H1 (cell line): ENCODE data around the gene ADGRB2. TPM values are rescaled to one million over a fixed set of nuclear protein-coding genes. Genes with fewer than 3 reads are reported as not detected.

Experiments used
- CTCF ChIA-PET: fragments of 300-600 bp; sonication (Branson Sonifier 250); formaldehyde crosslinking; loops from one replicate; lab custom pipeline; 2021; ENCODE audit not compliant: partially characterized antibody; lab: Charles Lee
- POLR2A ChIA-PET: fragments of 300-600 bp; sonication (Branson Sonifier 250); formaldehyde crosslinking; loops from one replicate; lab custom pipeline; 2021; ENCODE audit warnings: inconsistent platforms; ENCODE audit not compliant: partially characterized antibody; lab: Charles Lee
- DNase-seq, 2 experiments: peaks; one replicate each; pipeline versions ENCODE4 v3.0.0 to v3.0.0-alpha.2; 2010 to 2022; ENCODE audit warnings: low spot score in 2 of 2, low read depth in 1 of 2, mixed read lengths in 1 of 2
- FAIRE-seq: peaks from 2 replicates; lab custom pipeline; 2011; peaks lifted over from hg19 to GRCh38; lab: Jason Lieb, UNC
- H2AFZ ChIP-seq: 2 replicates; pipeline ENCODE4 v1.8.1; 2012; ENCODE audit warnings: low read length, inconsistent platforms
- H2AK5ac ChIP-seq: 2 replicates; pipeline ENCODE4 v1.6.1; 2013; ENCODE audit warnings: low read depth, low read length
- H2BK120ac ChIP-seq: replicated peaks from 2 replicates; pipeline ENCODE3; 2013; ENCODE audit warnings: low read depth, low read length, inconsistent platforms
- H2BK12ac ChIP-seq: 2 replicates; pipeline ENCODE4 v1.6.1; 2013; ENCODE audit warnings: low read depth, low read length
- H2BK15ac ChIP-seq: 2 replicates; pipeline ENCODE4 v1.6.1; 2013; ENCODE audit warnings: low read length
- H2BK20ac ChIP-seq: 2 replicates; pipeline ENCODE4 v1.6.1; 2013; ENCODE audit warnings: low read length
- H2BK5ac ChIP-seq: 2 replicates; pipeline ENCODE4 v1.6.1; 2013; ENCODE audit warnings: low read depth, low read length
- H3K14ac ChIP-seq: 2 replicates; pipeline ENCODE4 v1.6.1; 2013; ENCODE audit warnings: inconsistent platforms; ENCODE audit not compliant: insufficient read length
- H3K18ac ChIP-seq: 2 replicates; pipeline ENCODE4 v1.6.1; 2013; ENCODE audit warnings: low read length; ENCODE audit errors: extremely low read depth
- H3K23ac ChIP-seq: 2 replicates; pipeline ENCODE4 v1.6.1; 2013; ENCODE audit warnings: inconsistent platforms; ENCODE audit not compliant: insufficient read length
- H3K23me2 ChIP-seq: 2 replicates; pipeline ENCODE4 v1.6.1; 2013; ENCODE audit warnings: low read depth, low read length
- H3K27ac ChIP-seq: 2 replicates; pipeline ENCODE4 v1.6.1; 2011; ENCODE audit warnings: low read depth, low read length, inconsistent platforms
- H3K27me3 ChIP-seq, 4 experiments: replicated peaks in 1 of 4; 1 replicate in 1 of 4; 2 replicates in 3 of 4; pipeline versions ENCODE4 v1.6.1 to v1.8.1; 2011 to 2013; ENCODE audit warnings: low read length in 3 of 4, mild to moderate bottlenecking in 3 of 4, inconsistent platforms in 2 of 4, mixed read lengths in 2 of 4, moderate library complexity in 1 of 4; ENCODE audit not compliant: control insufficient read depth in 3 of 4, insufficient read depth in 3 of 4; ENCODE audit errors: extremely low read depth in 1 of 4
- H3K36me3 ChIP-seq, 4 experiments: 2 replicates each; pipeline versions ENCODE4 v1.6.1 to v1.8.1; 2011 to 2013; ENCODE audit warnings: mild to moderate bottlenecking in 4 of 4, low read length in 3 of 4, moderate library complexity in 2 of 4, control low read depth in 1 of 4, inconsistent platforms in 1 of 4; ENCODE audit not compliant: insufficient read depth in 4 of 4, control insufficient read depth in 2 of 4
- H3K4ac ChIP-seq: replicated peaks from 2 replicates; pipeline ENCODE3; 2013; ENCODE audit warnings: low read length, low read depth, mixed read lengths, inconsistent platforms; ENCODE audit not compliant: insufficient read length
- H3K4me1 ChIP-seq, 4 experiments: replicated peaks in 1 of 4; 1 replicate in 1 of 4; 2 replicates in 3 of 4; pipeline versions ENCODE4 v1.6.1 to v1.8.1; 2011 to 2013; ENCODE audit warnings: low read length in 3 of 4, inconsistent platforms in 2 of 4, mixed read lengths in 1 of 4; ENCODE audit not compliant: insufficient read depth in 4 of 4, control insufficient read depth in 3 of 4
- H3K4me2 ChIP-seq, 2 experiments: 2 replicates each; pipeline versions ENCODE4 v1.6.1 to v1.8.1; 2011 to 2013; ENCODE audit warnings: low read depth in 2 of 2, low read length in 2 of 2, control low read depth in 1 of 2, inconsistent platforms in 1 of 2, mild to moderate bottlenecking in 1 of 2; ENCODE audit not compliant: insufficient read depth in 1 of 2
- H3K4me3 ChIP-seq, 4 experiments: fragments of 200-600, 300-600 bp in 1 of 4; sonication (generic), shearing (Covaris generic), sonication (Bioruptor Twin) in 1 of 4; 2 replicates each; pipeline versions ENCODE4 v1.5.1 to v1.8.1; 2011 to 2016; ENCODE audit warnings: low read length in 4 of 4, low read depth in 3 of 4, control low read depth in 2 of 4, inconsistent platforms in 2 of 4, mild to moderate bottlenecking in 2 of 4, mixed read lengths in 1 of 4, moderate library complexity in 1 of 4; ENCODE audit not compliant: insufficient read depth in 2 of 4; ENCODE audit errors: extremely low read depth in 1 of 4
- H3K56ac ChIP-seq: replicated peaks from 2 replicates; pipeline ENCODE3; 2013; ENCODE audit warnings: low read depth, mild to moderate bottlenecking, mixed read lengths, low read length, inconsistent platforms; ENCODE audit not compliant: insufficient read length
- H3K79me1 ChIP-seq: 2 replicates; pipeline ENCODE4 v1.6.1; 2013; ENCODE audit warnings: low read depth, low read length, control low read depth
- H3K79me2 ChIP-seq, 2 experiments: 2 replicates each; pipeline versions ENCODE4 v1.6.1 to v1.8.1; 2012 to 2013; ENCODE audit warnings: low read length in 2 of 2, mild to moderate bottlenecking in 2 of 2, inconsistent platforms in 1 of 2; ENCODE audit not compliant: insufficient read depth in 2 of 2, control insufficient read depth in 1 of 2
- H3K9ac ChIP-seq, 4 experiments: replicated peaks in 1 of 4; 1 replicate in 1 of 4; 2 replicates in 3 of 4; pipeline versions ENCODE4 v1.6.1 to v1.8.1; 2011 to 2013; ENCODE audit warnings: low read depth in 3 of 4, low read length in 3 of 4, control low read depth in 2 of 4, mild to moderate bottlenecking in 2 of 4, moderate library complexity in 2 of 4, inconsistent platforms in 1 of 4; ENCODE audit errors: extremely low read depth in 1 of 4
- H3K9me3 ChIP-seq, 2 experiments: 2 replicates each; pipeline versions ENCODE4 v1.6.1 to v1.8.1; 2012 to 2013; ENCODE audit warnings: mild to moderate bottlenecking in 2 of 2, moderate library complexity in 2 of 2, control low read depth in 1 of 2, inconsistent platforms in 1 of 2, low read depth in 1 of 2, low read length in 1 of 2, mixed read lengths in 1 of 2; ENCODE audit not compliant: insufficient read depth in 2 of 2
- H4K20me1 ChIP-seq, 2 experiments: replicated peaks in 1 of 2; 2 replicates each; pipeline versions ENCODE3 to v1.8.1; 2011 to 2013; ENCODE audit warnings: inconsistent platforms in 2 of 2, low read length in 2 of 2, mild to moderate bottlenecking in 1 of 2; ENCODE audit not compliant: insufficient read depth in 2 of 2, control insufficient read depth in 1 of 2
- H4K5ac ChIP-seq: 2 replicates; pipeline ENCODE4 v1.6.1; 2013; ENCODE audit warnings: low read length, low read depth, mixed read lengths, inconsistent platforms; ENCODE audit not compliant: insufficient read length
- H4K8ac ChIP-seq: 2 replicates; pipeline ENCODE4 v1.8.0; 2013; ENCODE audit warnings: mild to moderate bottlenecking, moderate library complexity, low read length, inconsistent platforms; ENCODE audit not compliant: insufficient read depth; ENCODE audit errors: extremely low read depth
- H4K91ac ChIP-seq: replicated peaks from 2 replicates; pipeline ENCODE3; 2013; ENCODE audit warnings: low read length, mixed read lengths, inconsistent platforms; ENCODE audit not compliant: insufficient read length
- CBX8 ChIP-seq: fragments of 300-800, 300-1000 bp; sonication (generic); IDR thresholded peaks from 2 replicates; pipeline ENCODE4 v1.7.1; 2016; ENCODE audit warnings: low read depth, low read length, borderline replicate concordance
- NANOG ChIP-seq: IDR thresholded peaks from 2 replicates; pipeline ENCODE4 v1.6.1; 2011; ENCODE audit warnings: low read length, low read depth, mild to moderate bottlenecking, inconsistent platforms; ENCODE audit not compliant: insufficient read depth, poor library complexity, severe bottlenecking
- POLR2AphosphoS5 ChIP-seq: IDR thresholded peaks from 2 replicates; pipeline ENCODE4 v1.6.1; 2011; ENCODE audit warnings: low read depth, low read length
- SIN3A ChIP-seq, 2 experiments: IDR thresholded peaks in 1 of 2; conservative IDR thresholded peaks in 1 of 2; 2 replicates each; pipeline ENCODE4 v1.6.1; 2011 to 2012; ENCODE audit warnings: low read length in 2 of 2, improper control_type of control experiment in 1 of 2, low read depth in 1 of 2, mild to moderate bottlenecking in 1 of 2
- WGBS, 2 experiments: shearing (Covaris generic) in 1 of 2; methylation state at CpG; one replicate each; pipeline versions ENCODE4 v1.1.6 to v1.1.7; 2013 to 2015; ENCODE audit warnings: low lambda C conversion rate in 2 of 2, mixed read lengths in 2 of 2, inconsistent platforms in 1 of 2, low coverage in 1 of 2, missing lambda C conversion rate in 1 of 2; ENCODE audit not compliant: insufficient replicate concordance in 2 of 2, insufficient coverage in 1 of 2, insufficient read length in 1 of 2; ENCODE audit errors: extremely low coverage in 1 of 2, missing lambda C conversion rate in 1 of 2; 5-methylcytosine and 5-hydroxymethylcytosine counted together
- polyA plus RNA-seq, 7 experiments: library from polyadenylated mRNA; depleted of rRNA in 3 of 7; stranded (reverse) in 5 of 7; unstranded in 2 of 7; fragments of >200 nt in 5 of 7; fragments of 200-250 nt in 2 of 7; gene quantifications; 1 replicate in 5 of 7; 2 replicates in 1 of 7; 4 replicates in 1 of 7; pipeline versions ENCODE4 v1.2.1 to v1.2.3, GENCODE V29; 2011 to 2013; ENCODE audit warnings: missing spikeins in 2 of 7, mixed read lengths in 2 of 7
- total RNA-seq: library from RNA; stranded (reverse); fragmentation: NEBNext Ultra II Directional; extraction: Animal tissue kit (Norgen Biotek cat#: 25700); gene quantifications from 2 replicates; pipeline ENCODE4 v1.2.1, GENCODE V29; 2021

The ADGRB2 gene
- total and polyA plus RNA-seq, 2 of the 8 experiments (the other 6 are each of a cell fraction or from before 2014, with no cell fraction given), result 15.6 to 26.2 TPM

DNA sequence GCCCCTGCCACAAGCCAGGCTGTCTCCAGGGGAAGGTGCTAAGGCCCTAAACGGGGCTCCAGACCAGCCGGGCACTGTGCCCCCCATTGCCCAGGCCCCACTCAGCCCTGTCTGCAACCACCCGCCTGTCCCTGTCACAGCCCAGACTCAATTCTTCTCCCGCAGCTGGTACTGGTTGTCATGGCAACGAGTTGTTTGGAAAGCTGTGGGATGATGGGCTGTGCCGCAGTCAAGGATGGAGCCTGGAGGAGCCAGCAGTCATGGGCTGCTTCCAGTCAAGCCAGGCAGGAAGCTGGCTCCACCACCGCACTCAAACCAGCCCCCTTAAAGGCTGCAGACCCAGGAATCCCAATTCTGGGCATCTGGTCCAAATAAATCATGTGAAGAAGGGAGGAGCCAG is 47.5 kb upstream of the ADGRB2 start:
- H3K4me2 ChIP-seq, result no peak overlapping the region
- no peak overlapping the region for H4K5ac ChIP-seq
- H2AK5ac ChIP-seq, result no peak overlapping the region
- peak overlapping the region; percentile 35; the same call in 1 of the 2 replicates for H4K8ac ChIP-seq
- no peaks in the 10 kb centered on the region for H3K79me2 ChIP-seq
- WGBS, 2 experiments, result 63% methylated on average over 7 of the region's 7 CpGs; no CpG with 5 or more reads in 1 of the 2 experiments
- H2BK5ac ChIP-seq, result no peak overlapping the region
- H3K36me3 ChIP-seq, result no peaks in the 10 kb centered on the region
- H2BK12ac ChIP-seq, result no peak overlapping the region
- ChIA-PET CTCF (interaction anchor here (0.7 to 2.5 kb wide), 7 partner anchors 21 to 166 kb away, joined by 3 to 10 read pairs (median 4); no protein-coding TSS in a partner anchor), POLR2A (interaction anchor here (0.7 to 1.0 kb wide), 2 partner anchors 52 to 140 kb away, joined by 3 read pairs; no protein-coding TSS in a partner anchor)
- no peaks in the 10 kb centered on the region for H4K20me1 ChIP-seq
- no peak overlapping the region for H2BK20ac ChIP-seq
- FAIRE-seq (no peak), DNase-seq (no peak)
- H2BK15ac ChIP-seq, result no peak overlapping the region
- H2AFZ ChIP-seq, result no peak overlapping the region
- no peak overlapping the region; the same call in 1 of the 2 replicates for H3K27ac ChIP-seq
- no peaks in the 10 kb centered on the region for H3K9me3 ChIP-seq
- no peak overlapping the region for H3K4me3 ChIP-seq
- H3K4ac ChIP-seq, result no peak overlapping the region
- H3K14ac ChIP-seq, result no peak overlapping the region
- peaks cover 0 to 2% (median under 1%) of the 10 kb centered on the region in 4 experiments; a peak in 1 of 7 replicates for H3K4me1 ChIP-seq
- H4K91ac ChIP-seq, result no peak overlapping the region
- H3K27me3 ChIP-seq, result no peaks in the 10 kb centered on the region; a peak in 1 of 7 replicates
- H3K23ac ChIP-seq, result no peak overlapping the region
- no peak overlapping the region for H3K9ac ChIP-seq
- H3K18ac ChIP-seq, result no peak overlapping the region
- no peak overlapping the region for H3K56ac ChIP-seq
- TF ChIP-seq POLR2AphosphoS5 (no peak), CBX8 (no peak), SIN3A (conservative IDR thresholded peaks at IDR 0.05 in 1 of 2, IDR thresholded peaks at IDR 0.05 in 1 of 2; ENCODE audit: low read depth in 1 of 2, low read length in 2 of 2) (0 out of 4 replicates have a peak, but pooled peaks of 1 of the 2 experiments have one; percentile 68), NANOG (no peak)
- no peak overlapping the region for H2BK120ac ChIP-seq
- no peaks in the 10 kb centered on the region; the same call in 1 of the 2 replicates for H3K23me2 ChIP-seq
- H3K79me1 ChIP-seq, result no peaks in the 10 kb centered on the region
